GM19035 (cell line): Measurements from ENCODE around the gene CEP295NL.
"Not testable (repeated sequence)": the region's sequence is repeated elsewhere in the genome, so short reads cannot be mapped to it uniquely, and the experiment has no call there.

ENCODE experiments used
- ATAC-seq: cut with Tn5 transposase; IDR thresholded peaks from one replicate; pipeline ENCODE4 v1.9.1; 2021; ENCODE audit not compliant: unreplicated experiment

CEP295NL gene

GRCh38 chr17:78903101-78903779 is at the start of gene CEP295NL:
TSS of gene CEP295NL (minus strand) at chr17:78903201. CDS start at chr17:78901828, 1,373 bp downstream.
- ATAC-seq: no peak

- ATAC-seq: no peak
Measured at GRCh38 chr17:78952706-78953105, 49.7 kb upstream of the CEP295NL start.

DNA sequence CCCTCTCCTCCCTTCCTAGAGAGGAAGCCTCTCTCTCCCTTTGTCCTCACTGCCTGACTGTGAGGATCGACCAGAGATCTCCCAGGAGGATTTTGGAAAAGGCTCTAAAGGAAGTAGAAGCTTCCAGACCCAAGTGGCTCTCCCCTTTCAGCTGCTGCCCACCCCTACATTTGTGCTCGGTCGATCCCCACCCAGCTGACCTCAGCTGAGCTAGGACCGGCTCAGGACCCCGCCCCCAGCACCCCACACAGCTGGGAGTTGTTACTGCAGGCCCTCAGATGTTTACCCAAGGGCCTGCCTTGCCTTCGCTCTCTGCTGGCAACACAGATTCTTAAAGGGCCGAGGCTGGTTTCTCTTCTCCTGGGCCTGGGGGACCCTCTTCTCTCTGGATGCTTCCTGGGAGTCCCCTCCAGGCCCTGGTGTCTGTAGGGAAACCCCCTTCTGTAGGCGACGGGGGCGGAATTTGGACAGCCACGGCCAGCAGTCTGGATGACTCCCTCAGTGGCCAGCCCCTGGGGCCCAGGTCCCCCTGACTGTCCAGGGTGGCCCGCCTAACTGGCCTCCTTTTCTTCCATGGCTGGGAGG is 49.1 kb upstream of the CEP295NL start:
- no peak for ATAC-seq

GRCh38 chr17:78950870-78951269 is 47.9 kb upstream of the CEP295NL start:
- no peak for ATAC-seq

DNA sequence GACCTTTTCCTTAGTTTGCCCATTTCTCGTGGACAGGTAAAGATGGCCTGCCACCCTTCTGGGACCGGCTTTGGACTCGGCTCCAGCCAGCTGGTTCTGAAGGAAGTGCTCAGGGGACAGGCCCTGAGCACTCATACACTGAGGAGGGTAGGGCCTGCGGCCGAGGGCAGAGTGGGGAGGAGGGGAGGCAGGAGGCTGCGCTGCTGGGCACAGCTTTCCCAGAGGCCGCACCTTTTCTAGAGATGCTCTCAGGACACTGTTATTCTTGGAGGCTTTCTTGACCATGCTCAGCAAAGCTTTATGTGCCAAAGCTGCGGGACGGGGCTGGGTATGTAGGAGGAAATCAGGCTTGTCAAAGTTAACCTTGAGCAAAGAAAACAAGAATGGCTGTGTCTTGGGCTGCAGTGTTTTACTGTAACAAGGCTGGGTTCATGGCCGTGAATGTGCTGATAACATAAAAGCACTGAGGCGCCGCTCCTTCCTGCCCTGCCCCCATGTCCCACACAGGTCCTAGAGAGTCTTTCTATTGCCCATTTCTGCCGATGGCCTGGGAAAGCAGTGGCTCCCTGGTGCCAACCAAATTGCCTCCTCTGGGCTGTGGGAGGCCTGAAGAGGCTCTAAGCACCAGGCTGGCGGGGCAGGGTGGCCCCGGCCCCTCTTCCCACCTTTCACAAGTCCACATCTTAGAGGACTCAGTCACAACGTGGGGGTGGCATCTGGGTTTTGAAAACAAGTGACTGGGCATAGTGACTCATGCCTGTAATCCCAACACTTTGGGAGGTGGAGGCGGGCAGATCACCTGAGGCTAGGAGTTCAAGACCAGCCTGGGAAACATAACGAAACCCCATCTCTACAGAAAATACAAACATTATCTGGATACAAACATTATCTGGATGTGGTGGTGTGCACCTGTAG is 44.5 kb upstream of the CEP295NL start:
- no peak for ATAC-seq

DNA sequence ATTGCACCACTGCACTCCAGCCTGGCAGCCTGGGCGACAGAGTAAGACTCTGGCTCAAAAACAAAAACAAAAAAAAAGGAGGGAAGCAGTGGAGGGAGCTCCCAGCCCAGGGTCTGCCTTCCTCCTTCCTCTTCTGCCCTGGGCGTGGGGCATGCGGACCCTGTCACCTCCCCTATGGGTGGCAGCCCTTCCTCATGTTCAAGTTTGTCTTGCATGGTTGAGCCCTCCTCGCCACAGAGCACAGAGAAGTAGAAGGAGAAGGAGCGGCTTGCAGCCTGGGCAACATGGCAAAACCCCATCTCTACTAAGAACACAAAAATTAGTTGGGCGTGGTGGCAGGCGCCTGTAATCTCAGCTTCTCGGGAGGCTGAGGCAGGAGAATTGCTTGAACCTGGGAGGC is 43.6 kb upstream of the CEP295NL start:
- ATAC-seq: no peak

DNA sequence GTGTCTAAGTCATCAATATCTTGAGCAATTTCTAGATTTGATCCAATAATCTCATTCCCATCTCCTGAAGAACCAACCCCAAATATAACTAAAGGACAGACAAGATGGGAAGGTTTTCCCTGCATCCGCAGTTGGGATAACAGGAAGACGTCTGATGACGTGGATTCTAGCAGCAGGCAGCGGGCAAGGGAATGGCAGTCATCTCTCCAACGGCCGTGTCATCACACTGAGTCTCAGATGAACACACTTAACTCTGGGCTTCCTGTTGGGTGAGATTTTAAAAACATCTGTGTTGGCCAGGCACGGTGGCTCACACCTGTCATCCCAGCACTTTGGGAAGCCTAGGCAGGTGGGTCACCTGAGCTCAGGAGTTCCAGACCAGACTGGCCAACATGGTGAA is 43.1 kb upstream of the CEP295NL start:
- ATAC-seq: no peak

- ATAC-seq: not testable (repeated sequence)
Measured at GRCh38 chr17:78945455-78945854, 42.5 kb upstream of the CEP295NL start.

DNA sequence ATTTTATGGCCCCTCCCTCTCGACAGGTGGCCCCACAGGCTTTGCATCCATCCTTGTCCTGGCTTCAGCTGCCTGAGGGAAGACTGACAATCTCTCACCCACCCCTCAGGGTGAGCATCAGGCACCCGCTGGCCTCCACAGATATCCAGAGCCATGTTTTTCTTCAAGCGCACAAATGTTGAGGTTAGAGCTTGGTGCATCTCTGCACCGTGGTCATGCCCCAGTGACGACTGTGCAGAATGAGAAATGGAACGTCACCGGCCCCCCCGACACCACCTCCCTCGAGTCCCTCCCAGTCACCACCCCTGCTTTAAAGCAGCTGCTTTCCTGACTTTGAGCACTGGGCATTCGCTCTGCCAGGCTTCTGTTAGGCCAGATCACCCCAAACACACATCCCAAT is 42.0 kb upstream of the CEP295NL start:
- ATAC-seq: no peak

- no peak for ATAC-seq
Measured at GRCh38 chr17:78944026-78944425, 41.0 kb upstream of the CEP295NL start.

DNA sequence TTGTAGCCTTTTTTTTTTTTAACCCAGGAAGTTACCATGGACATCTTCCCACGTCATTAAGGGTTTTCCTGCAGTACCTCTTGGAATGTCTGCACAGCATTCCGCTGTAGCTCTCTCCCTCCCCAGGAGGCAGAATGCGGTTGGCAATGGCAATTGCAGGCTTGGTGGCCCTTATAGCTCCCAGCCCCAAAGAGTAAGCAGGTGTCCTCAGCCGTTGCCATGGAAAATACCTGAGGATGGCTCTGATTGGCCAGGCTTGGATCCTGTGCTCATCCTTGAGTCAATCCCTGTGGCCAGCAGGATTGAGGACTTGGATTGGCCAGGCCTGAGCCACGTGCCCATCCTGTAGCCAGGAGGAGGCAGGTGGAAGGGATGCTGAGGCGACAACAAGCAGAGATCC is 37.7 kb upstream of the CEP295NL start:
- no peak for ATAC-seq

DNA sequence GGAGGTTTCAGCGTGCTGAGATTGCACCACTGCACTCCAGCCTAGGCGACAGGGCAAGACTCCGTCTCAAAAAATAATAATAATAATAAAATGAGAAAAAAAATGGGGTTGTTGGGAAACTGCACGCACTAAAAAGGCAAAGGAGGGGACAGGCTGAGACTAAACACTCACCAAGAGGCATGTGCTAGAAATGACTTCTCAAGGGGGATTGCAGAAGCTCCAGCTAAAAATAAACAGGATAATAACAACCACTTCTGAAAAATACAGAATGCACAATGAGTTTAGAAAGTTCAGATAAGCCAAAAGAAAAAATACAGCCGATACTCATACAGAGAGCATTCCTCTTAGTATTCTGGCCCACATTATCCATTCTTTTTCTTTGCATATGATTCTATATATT is 37.3 kb upstream of the CEP295NL start:
- ATAC-seq: no peak

DNA sequence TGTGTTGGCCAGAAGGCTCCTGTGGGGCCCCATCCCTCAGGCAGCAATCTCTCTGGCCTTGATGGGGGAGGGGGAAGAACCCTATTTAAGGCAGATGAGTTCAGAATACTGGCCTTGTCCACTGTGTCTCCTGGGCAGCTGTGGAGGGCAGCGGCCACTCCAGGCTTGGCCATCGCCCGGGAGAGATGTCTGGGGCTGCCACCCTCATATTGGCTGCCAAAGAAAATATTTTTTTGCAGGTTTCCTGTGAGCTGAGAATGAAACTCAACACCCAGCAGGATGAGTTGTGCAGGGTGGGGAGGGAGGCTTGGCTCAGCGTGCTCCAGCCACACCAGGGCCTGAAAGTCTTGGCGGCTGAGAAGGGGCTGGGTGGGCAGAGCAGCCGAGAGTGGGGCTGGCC is 36.6 kb upstream of the CEP295NL start:
- no peak for ATAC-seq

DNA sequence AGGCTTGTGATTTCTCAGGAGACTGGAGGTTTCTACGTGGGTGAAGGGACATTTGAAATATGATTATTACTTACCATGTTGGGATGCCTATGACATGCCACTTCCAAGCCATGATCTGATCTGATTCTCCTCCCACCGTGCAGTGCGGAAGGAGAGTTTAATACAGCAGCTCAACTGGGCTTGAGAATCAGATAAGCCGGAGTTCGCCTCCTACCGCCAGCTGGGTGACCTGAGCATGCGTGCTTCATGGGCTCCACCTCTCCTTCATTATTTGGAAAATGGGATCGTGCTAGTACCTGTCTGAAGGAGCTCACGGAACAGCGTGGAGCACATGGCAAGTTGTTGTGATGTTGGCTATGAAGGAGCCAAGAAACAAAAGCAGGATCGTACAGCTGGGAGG is 34.6 kb upstream of the CEP295NL start:
- no peak for ATAC-seq

- ATAC-seq: no peak
Measured at GRCh38 chr17:78935419-78936323, 32.7 kb upstream of the CEP295NL start.

DNA sequence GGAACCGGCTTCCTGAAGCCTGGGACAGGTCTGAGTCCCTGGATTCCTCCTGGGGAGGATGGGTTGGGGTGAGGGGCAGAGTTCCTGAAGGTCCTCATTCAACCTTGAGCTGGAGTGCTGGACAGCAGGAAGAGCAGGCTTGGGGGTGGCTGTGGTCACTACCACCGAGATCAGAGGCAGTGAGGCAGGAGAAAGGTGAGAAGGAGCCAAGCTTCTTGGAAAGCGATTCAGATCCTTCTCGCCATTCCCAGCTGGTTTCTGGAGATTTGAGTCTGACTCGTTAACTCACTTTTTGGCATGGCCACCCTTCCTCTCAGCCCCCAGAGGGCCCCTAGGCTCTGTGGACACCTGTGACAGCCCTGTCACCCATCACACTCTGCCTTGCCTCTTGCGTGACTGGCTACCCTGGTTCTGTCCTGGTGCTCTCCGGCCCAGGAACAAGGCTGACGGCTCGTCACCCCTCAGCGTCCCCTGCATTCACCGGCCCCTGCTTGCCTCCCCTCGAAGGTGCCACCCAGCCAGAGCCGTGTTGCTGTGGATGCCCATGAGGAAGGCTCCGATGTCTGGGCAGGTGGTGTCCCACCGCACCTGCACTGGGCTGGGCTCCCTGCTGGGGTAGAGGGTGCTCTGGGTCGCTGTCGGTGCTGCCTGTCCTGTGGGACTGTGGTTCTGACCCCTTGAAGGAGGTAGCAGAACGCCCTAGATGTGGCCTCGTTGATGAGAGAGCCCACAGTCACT is 31.8 kb upstream of the CEP295NL start:
- ATAC-seq: no peak

GRCh38 chr17:78933959-78934568 is 31.1 kb upstream of the CEP295NL start:
- ATAC-seq: no peak

GRCh38 chr17:78933025-78933958 is 30.3 kb upstream of the CEP295NL start:
- ATAC-seq: no peak
